ENCODE results near the gene TET2.

Gene TET2

DNA sequence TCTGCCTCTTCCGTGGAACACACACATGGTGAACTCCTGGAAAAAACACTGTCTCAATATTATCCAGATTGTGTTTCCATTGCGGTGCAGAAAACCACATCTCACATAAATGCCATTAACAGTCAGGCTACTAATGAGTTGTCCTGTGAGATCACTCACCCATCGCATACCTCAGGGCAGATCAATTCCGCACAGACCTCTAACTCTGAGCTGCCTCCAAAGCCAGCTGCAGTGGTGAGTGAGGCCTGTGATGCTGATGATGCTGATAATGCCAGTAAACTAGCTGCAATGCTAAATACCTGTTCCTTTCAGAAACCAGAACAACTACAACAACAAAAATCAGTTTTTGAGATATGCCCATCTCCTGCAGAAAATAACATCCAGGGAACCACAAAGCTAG lies 87.9 kb downstream of the TET2 start:
- no peak for DNase-seq (ENCODE audit: low read depth, low spot score)

DNA sequence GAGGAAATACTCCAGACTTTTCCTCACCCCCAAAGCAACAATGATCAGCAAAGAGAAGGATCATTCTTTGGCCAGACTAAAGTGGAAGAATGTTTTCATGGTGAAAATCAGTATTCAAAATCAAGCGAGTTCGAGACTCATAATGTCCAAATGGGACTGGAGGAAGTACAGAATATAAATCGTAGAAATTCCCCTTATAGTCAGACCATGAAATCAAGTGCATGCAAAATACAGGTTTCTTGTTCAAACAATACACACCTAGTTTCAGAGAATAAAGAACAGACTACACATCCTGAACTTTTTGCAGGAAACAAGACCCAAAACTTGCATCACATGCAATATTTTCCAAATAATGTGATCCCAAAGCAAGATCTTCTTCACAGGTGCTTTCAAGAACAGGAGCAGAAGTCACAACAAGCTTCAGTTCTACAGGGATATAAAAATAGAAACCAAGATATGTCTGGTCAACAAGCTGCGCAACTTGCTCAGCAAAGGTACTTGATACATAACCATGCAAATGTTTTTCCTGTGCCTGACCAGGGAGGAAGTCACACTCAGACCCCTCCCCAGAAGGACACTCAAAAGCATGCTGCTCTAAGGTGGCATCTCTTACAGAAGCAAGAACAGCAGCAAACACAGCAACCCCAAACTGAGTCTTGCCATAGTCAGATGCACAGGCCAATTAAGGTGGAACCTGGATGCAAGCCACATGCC lies 89.7 kb downstream of the TET2 start:
- DNase-seq (ENCODE audit: low read depth, low spot score): no peak

DNA sequence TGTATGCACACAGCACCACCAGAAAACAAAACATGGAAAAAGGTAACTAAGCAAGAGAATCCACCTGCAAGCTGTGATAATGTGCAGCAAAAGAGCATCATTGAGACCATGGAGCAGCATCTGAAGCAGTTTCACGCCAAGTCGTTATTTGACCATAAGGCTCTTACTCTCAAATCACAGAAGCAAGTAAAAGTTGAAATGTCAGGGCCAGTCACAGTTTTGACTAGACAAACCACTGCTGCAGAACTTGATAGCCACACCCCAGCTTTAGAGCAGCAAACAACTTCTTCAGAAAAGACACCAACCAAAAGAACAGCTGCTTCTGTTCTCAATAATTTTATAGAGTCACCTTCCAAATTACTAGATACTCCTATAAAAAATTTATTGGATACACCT lies 90.2 kb downstream of the TET2 start:
- no peak for DNase-seq (ENCODE audit: low read depth, low spot score)

DNA sequence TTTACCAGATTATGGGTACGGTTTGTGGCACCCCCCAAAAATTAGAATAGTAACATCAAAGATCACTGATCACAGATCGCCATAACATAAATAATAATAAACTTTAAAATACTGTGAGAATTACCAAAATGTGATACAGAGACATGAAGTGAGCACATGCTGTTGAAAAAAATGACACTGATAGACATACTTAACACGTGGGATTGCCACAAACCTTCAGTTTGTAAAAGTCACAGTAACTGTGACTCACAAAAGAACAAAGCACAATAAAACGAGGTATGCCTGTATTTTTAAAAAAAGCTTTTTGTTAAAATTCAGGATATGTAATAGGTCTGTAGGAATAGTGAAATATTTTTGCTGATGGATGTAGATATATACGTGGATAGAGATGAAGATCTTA lies 93.4 kb downstream of the TET2 start:
- DNase-seq (ENCODE audit: low read depth, low spot score): no peak

GRCh38 chr4:105241451-105241850 lies 94.8 kb downstream of the TET2 start:
- DNase-seq (ENCODE audit: low read depth, low spot score): no peak

- no peak for DNase-seq (ENCODE audit: low read depth, low spot score)
Observed at GRCh38 chr4:105243446-105243845, 96.8 kb downstream of the TET2 start.

DNA sequence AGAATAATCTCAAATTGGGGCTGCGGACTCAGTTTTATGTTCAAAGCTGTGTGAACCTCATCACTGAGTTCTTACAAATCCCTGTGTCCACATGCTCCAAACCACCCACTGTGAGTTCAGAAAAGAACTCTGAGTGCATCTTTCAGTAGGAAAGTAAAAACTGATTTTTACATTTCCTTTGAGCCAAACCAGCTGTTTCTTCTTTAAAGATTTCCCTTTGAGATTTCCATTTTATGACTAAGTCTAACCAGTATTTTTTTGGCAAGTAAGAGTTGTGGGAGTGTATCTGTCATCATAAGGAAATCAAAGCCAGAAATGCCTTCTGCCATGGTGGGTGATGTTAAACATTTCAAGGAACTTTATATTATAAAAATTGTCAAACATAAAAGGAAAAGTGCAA lies 100.0 kb downstream of the TET2 start:
- DNase-seq (ENCODE audit: low read depth, low spot score): no peak

- no peak for DNase-seq (ENCODE audit: low read depth, low spot score)
Observed at GRCh38 chr4:105248613-105249012, 101.9 kb downstream of the TET2 start.

- DNase-seq (ENCODE audit: low read depth, low spot score): no peak
Observed at GRCh38 chr4:105257817-105258495, 111.3 kb downstream of the TET2 start.

DNA sequence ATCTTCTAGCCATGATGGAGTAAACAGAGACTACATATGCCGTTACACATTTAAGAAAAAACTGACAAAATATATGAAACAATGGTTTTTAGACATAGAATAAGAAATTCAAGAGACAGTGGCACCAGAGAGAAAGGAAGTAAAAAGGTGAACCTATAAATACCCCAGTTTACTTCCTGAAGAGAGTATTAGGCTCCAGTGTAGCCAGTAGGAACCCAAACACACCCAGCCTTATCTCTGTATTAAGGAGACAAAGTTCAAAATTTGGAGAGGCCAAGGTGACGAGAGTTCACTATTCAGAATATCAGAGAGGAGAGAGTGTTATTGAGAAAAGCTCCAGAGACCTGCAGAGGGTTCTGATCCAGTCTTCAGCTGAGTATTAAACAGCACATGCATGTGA lies 119.0 kb downstream of the TET2 start:
- DNase-seq (ENCODE audit: low read depth, low spot score): no peak

DNA sequence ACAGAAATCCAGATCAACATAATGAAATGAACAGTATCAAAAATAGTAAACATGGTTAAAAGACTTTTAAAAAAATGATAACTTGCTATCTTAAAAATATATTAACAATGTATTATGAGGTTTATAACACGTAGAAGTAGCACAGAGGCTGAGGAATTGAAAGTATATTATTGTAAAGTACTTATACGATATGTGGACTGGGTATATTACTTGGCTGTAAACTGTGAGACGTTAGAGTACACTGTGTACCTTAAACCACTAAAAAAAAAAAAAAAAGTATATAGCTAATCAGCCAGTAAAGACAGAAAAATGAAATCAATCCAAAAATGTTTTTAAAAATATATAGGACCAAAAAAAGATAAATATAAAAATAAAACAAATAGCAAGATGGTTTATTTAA lies 120.6 kb downstream of the TET2 start:
- no peak for DNase-seq (ENCODE audit: low read depth, low spot score)

GRCh38 chr4:105272002-105272401 lies 125.3 kb downstream of the TET2 start:
- no peak for DNase-seq (ENCODE audit: low read depth, low spot score)

DNA sequence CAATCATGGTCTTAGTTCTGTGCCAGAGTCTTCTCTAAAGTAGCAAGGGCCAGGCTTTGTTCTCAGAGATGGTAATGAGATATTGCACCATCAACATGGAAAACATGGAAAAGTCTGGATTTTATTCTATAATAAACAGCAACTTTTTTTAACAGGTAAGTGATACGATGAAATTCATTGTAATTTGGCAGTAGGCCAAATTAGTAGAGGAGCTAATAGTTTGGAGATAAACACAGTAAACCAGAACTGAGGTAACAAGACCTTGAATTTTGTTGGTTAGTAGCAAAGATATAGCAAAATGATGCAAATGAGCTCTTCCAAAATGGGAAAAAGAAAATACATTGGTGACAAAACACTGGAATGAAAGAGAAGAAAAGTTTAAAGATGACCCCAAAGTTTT lies 126.6 kb downstream of the TET2 start:
- DNase-seq (ENCODE audit: low read depth, low spot score): no peak

- DNase-seq (ENCODE audit: low read depth, low spot score): no peak
Observed at GRCh38 chr4:105274090-105274489, 127.4 kb downstream of the TET2 start.

- DNase-seq (ENCODE audit: low read depth, low spot score): no peak
Observed at GRCh38 chr4:105274504-105274903, 127.8 kb downstream of the TET2 start.

GRCh38 chr4:105276361-105277104 lies 129.9 kb downstream of the TET2 start:
- no peak for DNase-seq (ENCODE audit: low read depth, low spot score)

GRCh38 chr4:105277702-105278101 lies 131.0 kb downstream of the TET2 start:
- no peak for DNase-seq (ENCODE audit: low read depth, low spot score)

GRCh38 chr4:105279314-105279713 lies 132.6 kb downstream of the TET2 start:
- DNase-seq (ENCODE audit: low read depth, low spot score): no peak

- DNase-seq (ENCODE audit: low read depth, low spot score): no peak
Observed at GRCh38 chr4:105280338-105281123, 133.9 kb downstream of the TET2 start.

- DNase-seq (ENCODE audit: low read depth, low spot score): no peak
Observed at GRCh38 chr4:105281124-105281415, 134.4 kb downstream of the TET2 start.

- no peak for DNase-seq (ENCODE audit: low read depth, low spot score)
Observed at GRCh38 chr4:105282489-105282888, 135.8 kb downstream of the TET2 start.

- no peak for DNase-seq (ENCODE audit: low read depth, low spot score)
Observed at GRCh38 chr4:105283501-105283900, 136.8 kb downstream of the TET2 start.

Measured in activated naive CD8-positive, alpha-beta T cell treated with anti-CD3 and anti-CD28 coated beads, Interleukin-2, amount 50 U/mL, for 16 hours (primary cell).